IgD-negative memory B cell (primary cell): ENCODE measurements around the gene VMP1. TPM values are rescaled to one million over a fixed set of nuclear protein-coding genes. Genes with fewer than 3 reads are reported as not detected.
A peak's percentile ranks its signal among the peaks of the same experiment; 100 is the strongest.
"Not testable (repeated sequence)": the region's sequence is repeated elsewhere in the genome, so short reads cannot be mapped to it uniquely, and the experiment has no call there.

Source experiments
- H3K27ac Mint-ChIP-seq, 3 donors: one replicate each; pipeline ENCODE4 v1.8.0; 2020 to 2022; ENCODE audit warnings: mild to moderate bottlenecking in 3 of 3, mixed read lengths in 3 of 3, moderate library complexity in 1 of 3
- H3K27me3 Mint-ChIP-seq: one replicate; pipeline ENCODE4 v1.8.0; 2021; ENCODE audit warnings: mixed read lengths
- H3K36me3 Mint-ChIP-seq: one replicate; pipeline ENCODE4 v1.8.0; 2020; ENCODE audit warnings: mild to moderate bottlenecking, mixed read lengths
- H3K4me1 Mint-ChIP-seq, 3 donors: one replicate each; pipeline ENCODE4 v1.8.0; 2020 to 2022; ENCODE audit warnings: mixed read lengths in 3 of 3, mild to moderate bottlenecking in 1 of 3
- H3K4me3 Mint-ChIP-seq, 4 donors: one replicate each; pipeline ENCODE4 v1.8.0; 2020 to 2022; ENCODE audit warnings: mild to moderate bottlenecking in 4 of 4, mixed read lengths in 4 of 4, moderate library complexity in 3 of 4
- H3K9me3 Mint-ChIP-seq, 3 donors: one replicate each; pipeline ENCODE4 v1.8.0; 2020 to 2021; ENCODE audit warnings: mixed read lengths in 3 of 3, mild to moderate bottlenecking in 1 of 3
- polyA plus RNA-seq: library from polyadenylated mRNA; unstranded; fragments of 300-500 nt; fragmentation: Illumina TruSeq; gene quantifications from one replicate; pipeline ENCODE4 v1.2.3, GENCODE V29; 2021

Gene VMP1
- polyA plus RNA-seq, 1 donor from 2014 or later: 35.5 TPM

- H3K27ac Mint-ChIP-seq: no peak overlapping the region
- peaks cover 7% of the 10 kb centered on the region for H3K36me3 Mint-ChIP-seq
- H3K4me3 Mint-ChIP-seq: no peak overlapping the region
- no peaks in the 10 kb centered on the region for H3K9me3 Mint-ChIP-seq
- no peaks in the 10 kb centered on the region for H3K4me1 Mint-ChIP-seq
- no peaks in the 10 kb centered on the region for H3K27me3 Mint-ChIP-seq
Measured at GRCh38 chr17:59765038-59765437, 57.6 kb downstream of the VMP1 start.

DNA sequence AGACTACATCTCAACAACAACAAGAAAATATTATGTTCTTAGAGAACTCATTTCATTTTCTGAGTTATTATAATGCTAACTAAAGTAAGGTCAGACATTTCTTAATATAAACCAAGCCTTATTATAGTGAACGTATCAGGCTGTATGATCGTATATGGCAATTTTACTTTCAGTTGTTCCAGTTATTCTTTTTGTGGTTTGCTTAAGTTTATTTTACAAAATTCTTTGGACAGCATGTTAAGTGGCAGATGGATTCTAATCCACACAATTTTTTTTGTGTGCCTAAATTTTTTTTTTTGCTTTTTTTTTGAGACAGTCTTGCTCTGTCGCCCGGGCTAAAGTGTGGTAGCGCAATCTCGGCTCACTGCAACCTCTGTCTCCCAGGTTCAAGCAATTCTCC, 59.0 kb downstream of the VMP1 start:
- no peak overlapping the region for H3K27ac Mint-ChIP-seq
- H3K36me3 Mint-ChIP-seq: peaks cover 5% of the 10 kb centered on the region
- H3K9me3 Mint-ChIP-seq: no peaks in the 10 kb centered on the region
- no peaks in the 10 kb centered on the region for H3K4me1 Mint-ChIP-seq
- H3K4me3 Mint-ChIP-seq: no peak overlapping the region
- no peaks in the 10 kb centered on the region for H3K27me3 Mint-ChIP-seq

DNA sequence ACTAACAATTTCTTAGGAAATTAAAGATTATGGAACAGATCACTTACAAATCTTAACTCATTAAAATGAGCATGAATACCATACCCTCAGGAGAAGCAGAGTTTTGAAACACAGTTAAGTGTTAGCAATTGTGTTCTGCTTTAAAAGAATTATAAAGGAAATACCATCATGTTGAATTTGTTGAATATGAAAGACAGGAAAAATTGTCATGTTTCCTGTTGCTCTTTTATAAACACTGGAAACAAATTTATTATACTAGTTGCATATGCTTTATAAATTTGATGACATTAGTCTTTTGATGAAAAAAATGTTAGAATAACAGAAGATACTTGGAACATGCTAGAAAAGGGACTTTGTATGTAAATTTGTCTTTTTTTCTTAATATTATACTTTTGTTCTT, 59.7 kb downstream of the VMP1 start:
- Mint-ChIP-seq H3K27ac (no peak overlapping the region), H3K36me3 (peaks cover 5% of the 10 kb centered on the region), H3K9me3 (no peaks in the 10 kb centered on the region), H3K27me3 (no peaks in the 10 kb centered on the region), H3K4me3 (no peak overlapping the region), H3K4me1 (no peaks in the 10 kb centered on the region)

DNA sequence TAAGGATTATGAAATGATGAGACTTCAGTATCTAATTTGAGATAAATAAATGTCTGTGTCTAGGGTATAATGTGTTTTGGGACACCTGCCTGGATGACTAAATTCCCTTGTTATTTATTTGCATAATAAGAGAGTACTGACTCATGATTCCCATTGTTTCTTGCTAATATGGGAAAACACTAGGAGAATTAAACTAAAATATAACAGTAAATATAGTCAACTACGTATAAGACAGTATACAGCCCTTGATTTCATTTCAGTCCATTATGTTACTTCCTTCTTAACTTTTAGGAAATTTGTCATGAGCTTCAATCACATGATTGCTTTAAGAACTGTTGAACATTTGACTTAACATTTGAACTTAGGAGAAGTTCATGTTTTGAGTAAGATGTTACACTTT, 62.4 kb downstream of the VMP1 start:
- Mint-ChIP-seq H3K9me3 (no peaks in the 10 kb centered on the region), H3K36me3 (peaks cover 8% of the 10 kb centered on the region), H3K27me3 (no peaks in the 10 kb centered on the region)

GRCh38 chr17:59771093-59771492, 63.6 kb downstream of the VMP1 start:
- no peaks in the 10 kb centered on the region for H3K27me3 Mint-ChIP-seq
- peaks cover 8% of the 10 kb centered on the region for H3K36me3 Mint-ChIP-seq
- no peaks in the 10 kb centered on the region for H3K9me3 Mint-ChIP-seq
- no peak overlapping the region for H3K4me3 Mint-ChIP-seq
- no peak overlapping the region for H3K27ac Mint-ChIP-seq
- no peaks in the 10 kb centered on the region for H3K4me1 Mint-ChIP-seq

More for the DNA sequence above, 62.4 kb downstream of the VMP1 start:
- no peak overlapping the region for H3K27ac Mint-ChIP-seq
- no peaks in the 10 kb centered on the region for H3K4me1 Mint-ChIP-seq
- no peak overlapping the region for H3K4me3 Mint-ChIP-seq

DNA sequence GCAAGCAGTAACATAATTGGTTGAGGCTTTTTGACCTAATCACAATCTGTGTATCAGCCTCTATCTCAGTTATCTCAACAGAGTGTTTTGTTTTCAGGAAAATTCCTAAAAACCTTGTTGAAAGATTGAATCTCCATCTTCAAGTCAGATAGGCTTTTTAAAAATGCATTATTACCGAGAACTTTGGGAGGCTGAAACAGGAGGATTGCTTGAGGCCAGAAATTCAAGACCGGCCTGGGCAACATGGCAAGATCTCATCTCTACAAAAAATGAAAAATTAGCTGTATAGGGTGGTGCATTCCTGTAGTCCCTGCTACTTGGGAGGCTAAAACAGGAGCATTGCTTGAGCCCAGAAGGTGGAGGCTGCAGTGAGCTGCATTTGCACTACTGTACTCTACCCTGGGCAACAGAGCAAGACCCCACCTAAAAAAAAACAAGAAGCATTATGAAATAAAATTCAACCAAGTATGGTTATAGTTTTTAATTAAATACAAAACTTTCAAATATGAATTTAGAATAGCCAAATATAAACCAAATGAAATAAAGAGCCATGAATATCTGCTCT, 68.4 kb downstream of the VMP1 start:
- H3K27me3 Mint-ChIP-seq: no peaks in the 10 kb centered on the region
- peaks cover 25% of the 10 kb centered on the region for H3K36me3 Mint-ChIP-seq
- H3K27ac Mint-ChIP-seq: no peak overlapping the region
- peaks cover 0 to 3% (median 2%) of the 10 kb centered on the region in 3 donors for H3K4me1 Mint-ChIP-seq
- peaks cover 0 to 6% (median 4%) of the 10 kb centered on the region in 3 donors for H3K9me3 Mint-ChIP-seq
- H3K4me3 Mint-ChIP-seq: no peak overlapping the region

GRCh38 chr17:59776577-59776976, 69.1 kb downstream of the VMP1 start:
- H3K36me3 Mint-ChIP-seq: peaks cover 25% of the 10 kb centered on the region
- H3K27me3 Mint-ChIP-seq: no peaks in the 10 kb centered on the region
- peaks cover 0 to 6% (median 4%) of the 10 kb centered on the region in 3 donors for H3K9me3 Mint-ChIP-seq
- peaks cover 0 to 3% (median 2%) of the 10 kb centered on the region in 3 donors for H3K4me1 Mint-ChIP-seq
- peak overlapping the region in 1 of 3 donors; percentile 16 for H3K27ac Mint-ChIP-seq
- no peak overlapping the region for H3K4me3 Mint-ChIP-seq

DNA sequence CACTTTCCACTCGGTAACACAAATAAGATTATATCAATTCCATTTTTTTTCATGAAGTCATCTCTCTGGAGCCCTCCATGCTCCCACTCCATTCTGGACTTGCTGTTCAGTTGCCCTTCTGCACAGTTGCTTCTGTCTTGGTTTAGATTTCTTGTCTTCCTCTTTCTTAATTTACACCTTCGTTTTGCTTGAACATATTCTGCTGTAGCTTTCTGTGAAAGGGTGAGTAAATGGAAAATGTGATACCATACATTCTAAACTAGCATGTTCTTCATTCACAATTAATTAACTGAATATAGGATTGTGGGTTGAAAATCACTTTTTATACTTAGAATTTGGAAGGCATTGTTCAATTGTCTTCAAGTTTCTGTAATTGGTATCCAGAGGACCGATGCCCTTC, 69.6 kb downstream of the VMP1 start:
- no peaks in the 10 kb centered on the region for H3K27me3 Mint-ChIP-seq
- H3K27ac Mint-ChIP-seq: no peak overlapping the region
- peaks cover 0 to 6% (median 4%) of the 10 kb centered on the region in 3 donors for H3K9me3 Mint-ChIP-seq
- H3K4me1 Mint-ChIP-seq: peaks cover 0 to 3% (median 2%) of the 10 kb centered on the region in 3 donors
- no peak overlapping the region for H3K4me3 Mint-ChIP-seq
- H3K36me3 Mint-ChIP-seq: peaks cover 25% of the 10 kb centered on the region

DNA sequence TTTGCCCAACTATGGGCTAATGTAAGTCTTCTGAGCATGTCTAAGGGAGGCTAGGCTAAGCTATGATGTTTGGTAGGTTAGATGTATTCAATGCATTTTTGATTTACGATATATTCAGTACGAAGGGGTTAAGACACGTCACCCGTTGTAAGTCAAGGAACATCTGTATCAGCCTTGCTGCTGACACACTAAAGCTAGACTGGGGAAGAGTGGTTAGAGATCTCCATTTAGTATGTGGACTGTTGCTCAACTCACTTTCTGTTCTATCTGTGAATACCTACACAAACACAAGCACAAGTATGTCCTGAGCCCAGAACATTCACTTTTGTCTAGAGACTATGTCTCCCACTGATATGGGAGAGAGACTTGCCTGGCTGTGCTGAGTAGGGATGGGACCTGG, 71.5 kb downstream of the VMP1 start:
- H3K36me3 Mint-ChIP-seq: peaks cover 22% of the 10 kb centered on the region
- H3K4me1 Mint-ChIP-seq: peaks cover 9 to 13% (median 11%) of the 10 kb centered on the region in 3 donors
- no peaks in the 10 kb centered on the region for H3K27me3 Mint-ChIP-seq
- no peak overlapping the region for H3K4me3 Mint-ChIP-seq
- H3K9me3 Mint-ChIP-seq: peaks cover 0 to 6% (median 4%) of the 10 kb centered on the region in 3 donors
- peak overlapping the region in 2 of 3 donors; percentile 66 to 76 for H3K27ac Mint-ChIP-seq

GRCh38 chr17:59779521-59779920, 72.1 kb downstream of the VMP1 start:
- peaks cover 0 to 6% (median 4%) of the 10 kb centered on the region in 3 donors for H3K9me3 Mint-ChIP-seq
- H3K36me3 Mint-ChIP-seq: peaks cover 22% of the 10 kb centered on the region
- H3K4me3 Mint-ChIP-seq: no peak overlapping the region
- peak overlapping the region in 2 of 3 donors; percentile 66 to 76 for H3K27ac Mint-ChIP-seq
- H3K27me3 Mint-ChIP-seq: no peaks in the 10 kb centered on the region
- peaks cover 14 to 18% (median 16%) of the 10 kb centered on the region in 3 donors for H3K4me1 Mint-ChIP-seq

- Mint-ChIP-seq H3K4me1 (peaks cover 15 to 21% (median 20%) of the 10 kb centered on the region in 3 donors), H3K27ac (peak overlapping the region in 1 of 3 donors; percentile 28), H3K36me3 (peaks cover 20% of the 10 kb centered on the region)
- H3K4me3 Mint-ChIP-seq, H3K27me3 Mint-ChIP-seq, H3K9me3 Mint-ChIP-seq: not testable (repeated sequence)
Measured at GRCh38 chr17:59780548-59780947, 73.1 kb downstream of the VMP1 start.

DNA sequence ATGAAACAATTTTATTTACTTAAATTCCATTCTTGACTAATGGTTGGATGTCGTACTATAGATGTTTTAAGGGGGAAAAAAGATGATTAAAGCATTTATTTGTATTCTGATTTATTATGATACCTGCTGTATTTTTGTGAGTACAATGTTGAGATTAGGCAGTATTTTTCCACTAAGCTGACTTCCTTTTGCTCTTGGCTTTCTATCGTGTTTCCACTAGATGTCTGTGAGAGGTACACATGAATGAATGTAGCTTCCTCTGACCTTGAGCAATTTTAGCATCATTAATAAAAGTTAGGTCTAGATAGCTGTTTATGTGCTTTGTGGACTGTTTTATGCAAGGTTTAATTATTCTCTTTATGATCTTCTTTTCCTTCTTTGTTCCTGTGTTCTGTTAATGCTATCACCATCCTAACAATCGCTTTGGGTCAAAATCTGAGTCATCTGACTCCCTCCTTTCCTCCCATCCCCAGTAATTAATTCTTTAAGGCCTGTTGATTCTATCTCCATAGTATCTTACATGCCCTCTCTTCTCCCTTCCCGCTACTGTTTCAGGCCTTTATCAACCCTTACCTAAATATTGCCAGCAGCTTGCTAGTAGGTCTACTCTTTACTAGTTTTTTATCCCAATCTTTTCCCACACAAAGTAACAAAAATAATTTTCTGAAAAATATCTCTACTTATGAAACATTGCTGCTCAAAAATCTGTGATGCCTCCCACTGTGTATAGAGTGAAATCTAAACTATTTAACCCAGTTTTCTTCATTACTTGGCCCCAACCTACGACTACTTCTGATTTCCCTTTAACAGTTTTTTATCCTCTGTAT, 76.0 kb downstream of the VMP1 start:
- Mint-ChIP-seq H3K4me1 (peaks cover 28 to 30% (median 29%) of the 10 kb centered on the region in 3 donors), H3K9me3 (no peaks in the 10 kb centered on the region), H3K4me3 (peak overlapping the region in 2 of 4 donors; percentile 59 to 62), H3K36me3 (peaks cover 6% of the 10 kb centered on the region), H3K27me3 (no peaks in the 10 kb centered on the region), H3K27ac (peak overlapping the region; percentile 67 to 87 (median 87))

- Mint-ChIP-seq H3K27me3 (no peaks in the 10 kb centered on the region), H3K4me3 (peak overlapping the region in 2 of 4 donors; percentile 57 to 95), H3K4me1 (peaks cover 26 to 29% (median 28%) of the 10 kb centered on the region in 3 donors), H3K9me3 (no peaks in the 10 kb centered on the region), H3K27ac (peak overlapping the region in 1 of 3 donors; percentile 95), H3K36me3 (no peaks in the 10 kb centered on the region)
Measured at GRCh38 chr17:59785091-59785799, 77.8 kb downstream of the VMP1 start.

DNA sequence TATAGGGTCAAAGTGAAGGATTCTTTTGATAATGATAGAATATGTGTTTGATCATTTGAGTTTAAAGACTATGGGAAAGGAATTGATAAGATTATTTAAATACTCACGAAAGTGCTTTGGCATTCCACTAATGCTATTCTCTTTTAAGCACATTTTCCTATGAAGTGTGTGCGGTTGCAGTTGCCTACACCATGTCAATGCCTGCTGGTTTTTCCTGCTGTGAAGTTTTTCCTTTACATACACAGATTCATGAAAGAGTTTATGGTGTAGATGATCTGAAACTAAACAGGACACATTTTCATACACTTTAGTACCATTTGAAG, 78.7 kb downstream of the VMP1 start:
- H3K9me3 Mint-ChIP-seq: no peaks in the 10 kb centered on the region
- peak overlapping the region; percentile 74 to 95 (median 84) for H3K4me3 Mint-ChIP-seq
- peak overlapping the region; percentile 88 to 96 (median 95) for H3K27ac Mint-ChIP-seq
- no peaks in the 10 kb centered on the region for H3K27me3 Mint-ChIP-seq
- H3K36me3 Mint-ChIP-seq: no peaks in the 10 kb centered on the region
- peaks cover 26 to 29% (median 28%) of the 10 kb centered on the region in 3 donors for H3K4me1 Mint-ChIP-seq
